Adrenal gland (tissue), 12 donors: Measurements from ENCODE around the gene SUN2. TPM values are rescaled to one million over a fixed set of nuclear protein-coding genes. Genes with fewer than 3 reads are reported as not detected.

Experiments used
- DNase-seq, 7 donors: peaks; one replicate each; pipeline ENCODE4 v3.0.0-alpha.2; 2019 to 2020
- H3K27ac ChIP-seq, 5 donors: fragments of 200-600 bp; sonication (generic) in 4 of 5; 1 replicate in 3 of 5; 2 replicates in 2 of 5; pipeline versions ENCODE4 v1.5.1 to v1.8.0; 2016 to 2020; ENCODE audit warnings: mild to moderate bottlenecking in 1 of 5
- H3K27me3 ChIP-seq: fragments of 200-600 bp; 2 replicates; pipeline ENCODE4 v1.8.0; 2021
- H3K36me3 ChIP-seq, 2 donors: fragments of 200-600 bp; replicated peaks in 1 of 2; 1 replicate in 1 of 2; 2 replicates in 1 of 2; pipeline versions ENCODE4 v1.5.1 to v1.8.0; 2018 to 2022
- H3K4me1 ChIP-seq, 2 donors: fragments of 200-600 bp; replicated peaks in 1 of 2; 1 replicate in 1 of 2; 2 replicates in 1 of 2; pipeline versions ENCODE4 v1.5.1 to v1.8.0; 2018 to 2021
- H3K4me3 ChIP-seq, 4 donors: fragments of 200-600 bp; sonication (generic) in 3 of 4; one replicate each; pipeline ENCODE4 v1.5.1; 2016 to 2018
- H3K9me3 ChIP-seq, 3 donors: fragments of 200-600 bp; sonication (generic) in 1 of 3; replicated peaks in 1 of 3; 1 replicate in 2 of 3; 2 replicates in 1 of 3; pipeline versions ENCODE4 v1.5.1 to v1.8.0; 2016 to 2021
- POLR2A ChIP-seq, 2 donors: fragments of 450-650 bp; IDR thresholded peaks; one replicate each; pipeline ENCODE4 v1.6.1; 2017; ENCODE audit warnings: antibody characterized with exemption in 2 of 2, mild to moderate bottlenecking in 2 of 2, moderate library complexity in 1 of 2
- WGBS, 4 donors: extraction: QIAGEN DNeasy Blood & Tissue Kit in 2 of 4; methylation state at CpG; one replicate each; pipeline versions ENCODE4 v1.1.5 to v1.1.7; 2013 to 2017; 5-methylcytosine and 5-hydroxymethylcytosine counted together
- intact Hi-C, 2 donors: fragments of 100-400 bp; cut with DNase I; formaldehyde crosslinking; loops; one replicate each; pipeline versions ENCODE4 v1.14.1 to v1.15.0; 2022 to 2023
- polyA plus RNA-seq, 3 donors: library from polyadenylated mRNA; stranded (reverse); fragments of 200-250 nt in 2 of 3; fragments of 350-450 nt in 1 of 3; fragmentation: Illumina TruSeq in 1 of 3; extraction: RNeasy Lipid Tissue Mini Kit (QIAGEN cat#74804) in 1 of 3; gene quantifications; one replicate each; pipeline ENCODE4 v1.2.3, GENCODE V29; 2013 to 2014
- total RNA-seq, 9 donors: library from RNA; depleted of rRNA in 4 of 9; stranded (reverse); fragments of >200 nt in 4 of 9; fragments of 120-200 nt in 1 of 9; fragmentation: NEBNext Ultra II Directional in 1 of 9; extraction: Animal tissue kit (Norgen Biotek cat#: 25700) in 1 of 9; gene quantifications; one replicate each; pipeline versions ENCODE4 v1.1.0 to v1.2.4, GENCODE V29; 2013 to 2023
- TF ChIP-seq, protein P1 (sequence below), 6 experiments: fragments of 450-650 bp in 4 of 6; fragments of 200-600 bp in 2 of 6; sonication (generic) in 1 of 6; IDR thresholded peaks; 1 replicate in 5 of 6; 2 replicates in 1 of 6; pipeline versions ENCODE4 v1.5.1 to v1.8.0; 2016 to 2021; ENCODE audit warnings: antibody characterized with exemption in 6 of 6, mild to moderate bottlenecking in 2 of 6, moderate library complexity in 1 of 6
- donor health status: healthy with polysubstance abuse.
- donor health status: Bipolar disorder and iron deficiency.
- donor health status: DM: yes; HTN: yes; CAD: no.
- donor health status: DM: no; HTN: no; CAD: no.
- donor health status: DM: no; HTN: no; CAD: no.
- donor health status: DM: yes; HTN: yes; CAD: no.

SUN2 gene
- total and polyA plus RNA-seq, 12 donors = 13.0 to 196 (median 86.9) TPM

DNA sequence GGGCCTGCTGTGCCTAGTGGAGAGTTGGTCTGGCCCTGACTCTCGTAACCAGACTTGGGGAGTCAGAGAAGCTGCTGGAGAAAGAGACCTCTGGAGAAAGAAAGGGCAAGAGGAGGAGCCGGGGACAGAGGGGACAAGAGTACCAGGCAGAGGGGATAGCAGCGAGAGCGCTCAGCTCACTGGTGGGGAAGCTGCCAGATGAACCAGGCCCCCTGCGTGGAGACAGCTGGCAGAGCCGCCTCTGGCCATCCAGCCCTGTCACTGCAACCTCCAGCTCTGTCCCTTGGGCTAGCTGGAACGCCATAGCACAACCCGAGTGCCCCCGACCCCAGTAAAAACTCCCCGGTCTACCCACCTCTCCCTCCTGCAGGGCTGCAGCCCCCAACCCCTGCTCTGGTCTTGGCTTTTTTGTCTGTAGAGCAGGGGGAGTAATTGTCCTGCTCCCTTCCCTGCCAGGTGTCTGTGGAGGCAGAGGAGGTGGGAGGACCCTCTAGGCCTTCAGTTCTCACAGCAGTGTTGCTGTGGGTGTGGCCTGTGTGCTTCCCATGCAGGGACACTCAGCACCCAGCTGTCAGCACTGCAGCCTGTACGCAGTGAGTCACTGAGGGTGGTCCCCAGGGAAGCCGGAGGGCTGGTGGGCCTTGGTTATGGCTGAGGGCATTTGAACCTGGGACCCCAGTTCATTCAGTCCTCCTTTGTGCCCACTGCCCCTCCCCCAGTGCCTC, 4.8 kb upstream of the SUN2 start:
- H3K27ac ChIP-seq = no peak overlapping the region
- H3K9me3 ChIP-seq = no peaks in the 10 kb centered on the region
- H3K4me3 ChIP-seq = no peak overlapping the region
- H3K36me3 ChIP-seq = no peaks in the 10 kb centered on the region
- DNase-seq = no peak
- TF ChIP-seq POLR2A (IDR thresholded peaks at IDR 0.05) = no peak
- TF ChIP-seq, protein P1, sequence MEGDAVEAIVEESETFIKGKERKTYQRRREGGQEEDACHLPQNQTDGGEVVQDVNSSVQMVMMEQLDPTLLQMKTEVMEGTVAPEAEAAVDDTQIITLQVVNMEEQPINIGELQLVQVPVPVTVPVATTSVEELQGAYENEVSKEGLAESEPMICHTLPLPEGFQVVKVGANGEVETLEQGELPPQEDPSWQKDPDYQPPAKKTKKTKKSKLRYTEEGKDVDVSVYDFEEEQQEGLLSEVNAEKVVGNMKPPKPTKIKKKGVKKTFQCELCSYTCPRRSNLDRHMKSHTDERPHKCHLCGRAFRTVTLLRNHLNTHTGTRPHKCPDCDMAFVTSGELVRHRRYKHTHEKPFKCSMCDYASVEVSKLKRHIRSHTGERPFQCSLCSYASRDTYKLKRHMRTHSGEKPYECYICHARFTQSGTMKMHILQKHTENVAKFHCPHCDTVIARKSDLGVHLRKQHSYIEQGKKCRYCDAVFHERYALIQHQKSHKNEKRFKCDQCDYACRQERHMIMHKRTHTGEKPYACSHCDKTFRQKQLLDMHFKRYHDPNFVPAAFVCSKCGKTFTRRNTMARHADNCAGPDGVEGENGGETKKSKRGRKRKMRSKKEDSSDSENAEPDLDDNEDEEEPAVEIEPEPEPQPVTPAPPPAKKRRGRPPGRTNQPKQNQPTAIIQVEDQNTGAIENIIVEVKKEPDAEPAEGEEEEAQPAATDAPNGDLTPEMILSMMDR (IDR thresholded peaks at IDR 0.05) = no peak
- intact Hi-C loops = loop anchor here (10.0 kb wide), 2 partner anchors 244 to 354 kb away; no protein-coding TSS in a partner anchor
- no peaks in the 10 kb centered on the region for H3K27me3 ChIP-seq
- H3K4me1 ChIP-seq = peaks cover 6% of the 10 kb centered on the region in 2 donors
- 81 to 92% (median 82%) methylated on average over 10 to 12 of the region's 12 CpGs for WGBS, 4 donors

DNA sequence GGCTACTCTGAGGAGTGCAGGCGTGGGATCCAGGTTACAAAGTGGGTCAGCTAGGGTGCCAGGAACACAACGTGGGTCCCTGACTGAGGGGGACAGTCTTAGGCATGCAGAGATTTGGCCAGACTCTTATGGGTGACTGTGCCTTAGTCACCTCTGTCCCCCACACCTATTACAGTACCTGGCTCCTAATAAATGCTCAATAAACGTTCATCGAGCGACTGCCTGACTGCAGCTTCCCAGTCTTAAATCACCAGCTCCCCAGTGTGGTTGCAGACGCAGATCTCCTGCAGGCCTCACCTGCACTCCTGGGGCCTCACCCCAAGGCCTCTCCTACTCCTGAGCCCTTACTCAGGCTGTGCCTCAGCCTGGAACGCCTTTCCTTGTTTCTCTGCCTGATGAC, 3.2 kb upstream of the SUN2 start:
- intact Hi-C loops = no loop called here
- Histone ChIP-seq H3K36me3 (no peaks in the 10 kb centered on the region), H3K4me1 (peaks cover 17 to 18% of the 10 kb centered on the region in 2 donors), H3K9me3 (no peaks in the 10 kb centered on the region), H3K4me3 (no peak overlapping the region), H3K27ac (no peak overlapping the region), H3K27me3 (no peaks in the 10 kb centered on the region)
- no peak for DNase-seq
- TF ChIP-seq POLR2A (IDR thresholded peaks at IDR 0.05) = no peak
- TF ChIP-seq, protein P1 (IDR thresholded peaks at IDR 0.05) = no peak
- WGBS, 4 donors = 82 to 92% (median 89%) methylated on average over 6 to 7 of the region's 7 CpGs

DNA sequence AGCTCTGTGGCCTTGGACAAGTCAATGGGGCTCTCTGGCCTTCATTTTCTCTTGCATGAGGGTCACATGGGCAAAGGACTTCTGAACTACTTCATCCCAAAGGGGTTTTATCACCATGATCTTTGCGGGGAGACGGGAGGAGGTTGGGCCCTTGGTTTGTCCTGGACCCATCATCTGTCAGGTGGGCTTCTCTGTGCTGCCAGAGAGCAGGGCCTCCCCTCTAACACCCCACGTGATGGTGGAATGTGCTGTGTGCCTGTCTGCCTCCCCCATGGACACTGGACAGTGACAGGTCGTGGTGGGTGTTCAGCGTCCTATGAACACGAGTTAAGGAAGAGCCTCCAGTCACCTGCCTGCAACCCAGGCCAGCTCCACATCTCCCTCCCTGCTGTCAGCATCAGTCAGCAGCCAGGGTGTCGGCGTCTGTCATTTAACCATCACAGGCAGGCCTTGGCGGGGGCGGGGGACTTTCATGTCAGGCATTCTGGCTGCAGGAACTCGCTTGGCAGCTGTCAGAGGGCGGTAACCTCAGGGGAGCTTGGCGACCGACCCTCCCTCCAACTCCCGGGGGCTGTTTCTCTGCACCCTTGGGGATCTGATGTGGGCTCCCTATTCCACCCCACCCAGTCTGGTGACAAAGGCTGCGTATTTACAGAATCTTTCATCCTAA, 2.6 kb upstream of the SUN2 start:
- intact Hi-C loops = no loop called here
- WGBS, 4 donors = 91 to 96% (median 92%) methylated on average over 8 to 16 of the region's 16 CpGs
- Histone ChIP-seq H3K27me3 (no peaks in the 10 kb centered on the region), H3K36me3 (no peaks in the 10 kb centered on the region), H3K4me1 (peaks cover 23 to 24% of the 10 kb centered on the region in 2 donors), H3K4me3 (no peak overlapping the region), H3K9me3 (no peaks in the 10 kb centered on the region), H3K27ac (no peak overlapping the region)
- no peak for TF ChIP-seq POLR2A (IDR thresholded peaks at IDR 0.05)
- TF ChIP-seq, protein P1 (IDR thresholded peaks at IDR 0.05) = no peak
- no peak for DNase-seq

DNA sequence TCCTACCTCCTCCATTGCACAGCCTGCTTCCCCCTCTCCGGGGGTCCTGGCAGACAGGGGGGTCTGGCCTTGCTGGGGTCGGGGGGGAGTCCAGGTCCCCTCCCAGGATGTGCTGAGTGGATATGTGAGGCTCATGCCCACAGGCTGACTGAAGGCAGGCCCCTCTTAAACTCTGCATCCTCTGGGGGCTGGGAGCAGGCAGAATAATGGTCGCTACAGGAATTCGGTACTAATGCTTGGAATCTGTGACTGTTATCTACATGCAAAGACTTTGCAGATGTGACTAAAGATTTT, 1.6 kb upstream of the SUN2 start:
- H3K4me3 ChIP-seq = no peak overlapping the region
- no peak for DNase-seq
- peaks cover 0 to 4% of the 10 kb centered on the region in 2 donors for H3K36me3 ChIP-seq
- H3K4me1 ChIP-seq = peaks cover 25 to 31% of the 10 kb centered on the region in 2 donors
- whole genome bisulfite sequencing, 4 donors = 65 to 84% (median 74%) methylated on average over 3 to 4 of the region's 4 CpGs
- no peaks in the 10 kb centered on the region for H3K9me3 ChIP-seq
- H3K27ac ChIP-seq = no peak overlapping the region
- intact Hi-C loops = no loop called here
- TF ChIP-seq, protein P1 (IDR thresholded peaks at IDR 0.05) = no peak
- TF ChIP-seq POLR2A (IDR thresholded peaks at IDR 0.05) = no peak
- no peaks in the 10 kb centered on the region for H3K27me3 ChIP-seq
